Bronchial epithelial cell (primary cell): ENCODE results near the gene C3orf70. TPM values are rescaled to one million over a fixed set of nuclear protein-coding genes. Genes with fewer than 3 reads are reported as not detected.

Experiments
- DNase-seq: peaks from one replicate; pipeline ENCODE4 v3.0.0-alpha.2; 2010; ENCODE audit warnings: low read depth
- FAIRE-seq: peaks from 2 replicates; lab custom pipeline; 2011; peaks lifted over from hg19 to GRCh38; lab: Jason Lieb, UNC
- H3K27me3 ChIP-seq: 2 replicates; pipeline ENCODE4 v1.5.1; 2011; ENCODE audit warnings: low read length; ENCODE audit not compliant: control insufficient read depth, insufficient read depth
- H3K36me3 ChIP-seq: 2 replicates; pipeline ENCODE4 v1.5.1; 2011; ENCODE audit warnings: low read length; ENCODE audit not compliant: control insufficient read depth, insufficient read depth
- H3K4me3 ChIP-seq: 2 replicates; pipeline ENCODE4 v1.5.1; 2011; ENCODE audit warnings: mild to moderate bottlenecking, low read depth, low read length, control low read depth
- total RNA-seq: library from RNA; depleted of rRNA; stranded (reverse); fragments of >200 nt; gene quantifications from 2 replicates; pipeline ENCODE4 v1.2.1, GENCODE V29; 2014
- TF ChIP-seq, protein P1 (sequence below): IDR thresholded peaks from 2 replicates; pipeline ENCODE4 v1.5.1; 2011; ENCODE audit warnings: mild to moderate bottlenecking, moderate library complexity, low read length, control low read depth, inconsistent platforms; ENCODE audit not compliant: insufficient read depth, severe bottlenecking

Gene C3orf70
- total RNA-seq, 1 donor from 2014 or later: under 0.01 TPM

DNA sequence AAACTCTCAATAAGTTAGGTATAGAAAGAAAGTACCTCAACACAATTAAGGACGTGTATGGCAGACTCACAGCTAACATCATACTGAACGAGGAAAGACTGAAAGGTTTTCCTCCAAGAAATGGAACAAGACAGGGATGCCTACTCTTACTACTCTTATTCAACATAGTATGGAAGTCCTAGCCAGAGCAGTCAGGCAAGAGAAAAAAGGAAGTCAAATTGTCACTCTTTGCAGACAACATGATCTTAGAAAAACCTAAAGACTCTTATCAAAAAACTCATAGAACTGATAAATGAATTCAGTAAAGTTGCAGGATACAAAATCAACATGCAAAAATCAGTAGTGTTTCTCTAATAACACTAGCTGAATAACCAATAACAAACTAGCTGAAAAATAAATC, 96.0 kb downstream of the C3orf70 start:
- DNase-seq (no peak), FAIRE-seq (no peak)
- H3K36me3 ChIP-seq: no peaks in the 10 kb centered on the region
- TF ChIP-seq, protein P1, sequence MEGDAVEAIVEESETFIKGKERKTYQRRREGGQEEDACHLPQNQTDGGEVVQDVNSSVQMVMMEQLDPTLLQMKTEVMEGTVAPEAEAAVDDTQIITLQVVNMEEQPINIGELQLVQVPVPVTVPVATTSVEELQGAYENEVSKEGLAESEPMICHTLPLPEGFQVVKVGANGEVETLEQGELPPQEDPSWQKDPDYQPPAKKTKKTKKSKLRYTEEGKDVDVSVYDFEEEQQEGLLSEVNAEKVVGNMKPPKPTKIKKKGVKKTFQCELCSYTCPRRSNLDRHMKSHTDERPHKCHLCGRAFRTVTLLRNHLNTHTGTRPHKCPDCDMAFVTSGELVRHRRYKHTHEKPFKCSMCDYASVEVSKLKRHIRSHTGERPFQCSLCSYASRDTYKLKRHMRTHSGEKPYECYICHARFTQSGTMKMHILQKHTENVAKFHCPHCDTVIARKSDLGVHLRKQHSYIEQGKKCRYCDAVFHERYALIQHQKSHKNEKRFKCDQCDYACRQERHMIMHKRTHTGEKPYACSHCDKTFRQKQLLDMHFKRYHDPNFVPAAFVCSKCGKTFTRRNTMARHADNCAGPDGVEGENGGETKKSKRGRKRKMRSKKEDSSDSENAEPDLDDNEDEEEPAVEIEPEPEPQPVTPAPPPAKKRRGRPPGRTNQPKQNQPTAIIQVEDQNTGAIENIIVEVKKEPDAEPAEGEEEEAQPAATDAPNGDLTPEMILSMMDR: no peak
- no peak overlapping the region for H3K4me3 ChIP-seq
- no peaks in the 10 kb centered on the region for H3K27me3 ChIP-seq

- H3K4me3 ChIP-seq: no peak overlapping the region
- peaks cover 2% of the 10 kb centered on the region for H3K36me3 ChIP-seq
- no peak for FAIRE-seq
- H3K27me3 ChIP-seq: no peaks in the 10 kb centered on the region
- TF ChIP-seq, protein P1: no peak
- no peak for DNase-seq
Observed at GRCh38 chr3:185052631-185053030, 100.2 kb downstream of the C3orf70 start.

DNA sequence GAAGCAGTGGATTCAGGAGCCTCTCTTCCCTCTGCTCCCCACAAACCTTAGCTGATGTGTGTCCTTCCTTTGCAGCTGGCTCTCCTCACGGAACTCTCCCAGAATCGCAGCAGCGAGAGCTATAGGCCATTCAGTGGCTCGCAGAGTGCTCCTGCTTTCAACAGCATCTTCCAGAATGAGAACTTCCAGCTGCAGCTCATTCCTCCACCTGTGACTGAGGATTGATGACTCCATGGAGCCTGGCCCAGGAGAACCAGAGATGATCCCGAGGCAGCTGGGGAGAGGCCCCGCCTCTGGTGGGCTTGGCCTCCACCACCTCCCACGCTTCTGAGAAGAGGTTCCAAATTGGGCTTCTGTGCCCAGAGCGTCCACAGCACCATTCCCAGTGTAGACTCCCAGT, 101.1 kb downstream of the C3orf70 start:
- Histone ChIP-seq H3K36me3 (peaks cover 2% of the 10 kb centered on the region), H3K27me3 (no peaks in the 10 kb centered on the region), H3K4me3 (no peak overlapping the region)
- DNase-seq (no peak), FAIRE-seq (no peak)
- TF ChIP-seq, protein P1: no peak

DNA sequence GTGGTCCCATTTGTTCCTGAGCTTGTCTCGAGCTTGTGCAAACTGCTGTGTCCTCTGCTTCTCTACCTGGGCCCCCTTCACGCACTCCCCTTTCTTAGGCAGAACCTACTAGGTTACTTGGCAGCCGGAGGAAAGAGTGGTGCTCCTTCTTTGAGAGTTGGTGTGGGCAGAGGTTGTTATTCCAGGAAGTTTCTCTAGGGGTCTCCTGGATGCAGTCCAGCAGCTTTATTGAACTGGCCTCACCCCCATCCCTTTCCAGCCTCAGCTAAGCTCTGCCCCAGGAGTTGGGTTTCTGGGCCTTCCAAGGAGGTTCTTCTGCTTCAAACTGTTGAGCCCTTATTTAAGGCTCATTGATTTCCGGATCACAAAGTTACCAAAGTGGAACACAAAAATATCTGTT, 103.2 kb downstream of the C3orf70 start:
- peaks cover 2% of the 10 kb centered on the region for H3K36me3 ChIP-seq
- H3K27me3 ChIP-seq: no peaks in the 10 kb centered on the region
- no peak overlapping the region for H3K4me3 ChIP-seq
- TF ChIP-seq, protein P1: no peak
- FAIRE-seq (no peak), DNase-seq (no peak)

DNA sequence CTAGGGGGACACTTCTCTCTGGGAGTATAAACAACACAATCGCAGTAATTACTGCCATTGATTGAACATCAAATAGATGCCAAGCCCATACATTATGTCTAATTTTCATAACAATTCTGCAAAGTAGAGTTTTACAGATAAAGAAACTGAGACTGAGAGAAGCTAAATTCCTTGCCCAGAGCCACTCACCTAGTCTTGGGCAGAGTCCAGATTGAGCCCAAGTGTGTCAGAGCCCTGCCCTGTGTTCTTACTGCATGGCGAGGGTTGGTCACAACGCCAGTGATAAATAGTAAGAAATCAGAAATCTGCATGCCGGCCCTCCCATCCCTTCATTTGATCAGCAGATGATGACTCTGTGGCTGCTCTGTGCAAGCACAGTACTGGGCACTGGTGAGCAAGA, 106.3 kb downstream of the C3orf70 start:
- no peaks in the 10 kb centered on the region for H3K27me3 ChIP-seq
- FAIRE-seq: no peak
- TF ChIP-seq, protein P1: no peak

DNA sequence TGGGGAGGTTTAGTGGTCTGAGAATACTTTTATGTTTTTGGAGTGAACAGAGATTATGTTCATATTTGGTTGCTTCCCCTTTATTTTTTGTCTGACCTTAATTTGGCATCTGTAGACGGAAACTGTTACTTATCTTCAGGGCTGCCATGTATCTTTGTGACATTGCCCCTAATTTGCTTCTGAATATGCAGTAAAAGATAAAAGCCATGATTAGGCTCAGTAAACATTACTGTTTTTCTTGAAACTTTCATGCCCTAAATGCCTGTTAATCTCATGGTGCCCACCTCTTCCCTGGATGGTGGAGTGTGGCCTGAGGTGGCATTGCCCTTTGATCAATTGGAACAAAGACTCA, 106.7 kb downstream of the C3orf70 start:
- no peak overlapping the region for H3K4me3 ChIP-seq
- no peak for FAIRE-seq
- DNase-seq: no peak
- H3K36me3 ChIP-seq: peaks cover 2% of the 10 kb centered on the region
- TF ChIP-seq, protein P1: no peak
- no peaks in the 10 kb centered on the region for H3K27me3 ChIP-seq

More for the DNA sequence above, 106.3 kb downstream of the C3orf70 start:
- no peak overlapping the region for H3K4me3 ChIP-seq
- peaks cover 2% of the 10 kb centered on the region for H3K36me3 ChIP-seq
- no peak for DNase-seq
